K562 (cell line): ENCODE measurements around the gene KLK1. TPM values are rescaled to one million over a fixed set of nuclear protein-coding genes. Genes with fewer than 3 reads are reported as not detected.
A peak's percentile ranks its signal among the peaks of the same experiment; 100 is the strongest.

Source experiments
- BRF1 ChIP-seq: IDR thresholded peaks from 3 replicates; pipeline ENCODE4 v1.6.1; 2011; ENCODE audit warnings: borderline replicate concordance, mild to moderate bottlenecking; ENCODE audit not compliant: insufficient read length; ENCODE audit errors: extremely low read depth
- CBX3 ChIP-seq, 2 experiments: IDR thresholded peaks; 1 replicate in 1 of 2; 2 replicates in 1 of 2; pipeline ENCODE4 v1.6.1; 2012; ENCODE audit warnings: inconsistent platforms in 2 of 2, low read length in 2 of 2, borderline replicate concordance in 1 of 2, control low read depth in 1 of 2
- CHD2 ChIP-seq: IDR thresholded peaks from 2 replicates; pipeline ENCODE4 v1.6.1; 2011; ENCODE audit warnings: low read depth, low read length
- MAZ ChIP-seq, 2 experiments: fragments of 450-650 bp in 1 of 2; sonication (generic) in 1 of 2; formaldehyde crosslinking; IDR thresholded peaks in 1 of 2; conservative IDR thresholded peaks in 1 of 2; 2 replicates each; pipeline versions ENCODE4 v1.4.0 to v1.5.0; 2020; ENCODE audit warnings: mild to moderate bottlenecking in 1 of 2, missing genetic modification reagents in 1 of 2
- MTA1 ChIP-seq: fragments of 450-650 bp; IDR thresholded peaks from 2 replicates; pipeline ENCODE4 v1.6.1; 2017; ENCODE audit warnings: borderline replicate concordance
- TCF7 ChIP-seq: sonication (generic); IDR thresholded peaks from 2 replicates; pipeline ENCODE4 v1.6.1; 2016; ENCODE audit warnings: antibody characterized with exemption, borderline replicate concordance
- WHSC1 ChIP-seq: IDR thresholded peaks from one replicate; pipeline ENCODE4 v1.6.1; 2012; ENCODE audit warnings: low read length, control low read depth, inconsistent platforms
- ZNF143 ChIP-seq: sonication (generic); formaldehyde crosslinking; IDR thresholded peaks from 2 replicates; pipeline ENCODE4 v1.9.0; 2022; ENCODE audit warnings: mild to moderate bottlenecking, missing genetic modification reagents
- ZNF184 ChIP-seq: sonication (generic); formaldehyde crosslinking; IDR thresholded peaks from 2 replicates; pipeline ENCODE4 v1.5.0; 2020; ENCODE audit warnings: missing genetic modification reagents
- polyA plus RNA-seq, 8 experiments: library from polyadenylated mRNA; depleted of rRNA in 4 of 8; stranded (reverse) in 5 of 8; unstranded in 3 of 8; fragments of >200 nt; fragmentation: Nextera tagmentation in 2 of 8; fragmentation: Illumina TruSeq in 1 of 8; extraction: Ambion mirVana in 2 of 8; extraction: Trizol in 1 of 8; gene quantifications; 2 replicates each; pipeline versions ENCODE4 v1.2.1 to v1.2.3, GENCODE V29; 2011 to 2014; ENCODE audit warnings: inconsistent platforms in 1 of 8, missing spikeins in 1 of 8
- total RNA-seq, 7 experiments: library from RNA; depleted of rRNA in 6 of 7; stranded (reverse); fragments of >200 nt in 6 of 7; fragmentation: Illumina TruSeq in 2 of 7; extraction: Trizol in 2 of 7; gene quantifications; 2 replicates each; pipeline versions ENCODE4 v1.2.1 to v1.2.3, GENCODE V29; 2011 to 2021; ENCODE audit warnings: low replicate concordance in 1 of 7
- TF ChIP-seq, protein P1 (sequence below), 2 experiments: fragments of 450-650 bp in 1 of 2; IDR thresholded peaks; 2 replicates each; pipeline ENCODE4 v1.6.1; 2011 to 2017; ENCODE audit warnings: low read depth in 2 of 2, antibody characterized with exemption in 1 of 2, borderline replicate concordance in 1 of 2, low read length in 1 of 2, mild to moderate bottlenecking in 1 of 2, mixed read lengths in 1 of 2; ENCODE audit not compliant: control insufficient read depth in 1 of 2
- TF ChIP-seq, protein P2 (sequence below): fragments of 250-450 bp; sonication (Bioruptor Pico); IDR thresholded peaks from 2 replicates; pipeline ENCODE4 v1.5.0; 2020; ENCODE audit warnings: mild to moderate bottlenecking
- TF ChIP-seq, protein P3 (sequence below): fragments of 250-450 bp; sonication (Bioruptor Pico); IDR thresholded peaks from 2 replicates; pipeline ENCODE4 v1.8.0; 2021; ENCODE audit warnings: mild to moderate bottlenecking, moderate library complexity
- TF ChIP-seq, protein P4 (sequence below): fragments of 250-450 bp; sonication (Bioruptor Pico); IDR thresholded peaks from 2 replicates; pipeline ENCODE4 v1.8.0; 2022; ENCODE audit warnings: moderate library complexity, mild to moderate bottlenecking, inconsistent platforms
- TF ChIP-seq, protein P5 (sequence below): fragments of 450-650 bp; conservative IDR thresholded peaks from 2 replicates; pipeline ENCODE4 v1.6.1; 2016; ENCODE audit warnings: missing genetic modification characterization, low read depth, mild to moderate bottlenecking, control low read depth, missing compliant biosample characterization
- TF ChIP-seq, protein P6 (sequence below): fragments of 450-650 bp; formaldehyde crosslinking; conservative IDR thresholded peaks from 2 replicates; pipeline ENCODE4 v1.4.0; 2022; ENCODE audit warnings: mild to moderate bottlenecking, missing genetic modification characterization
- TF ChIP-seq, protein P7 (sequence below): fragments of 450-650 bp; IDR thresholded peaks from 2 replicates; pipeline ENCODE4 v1.6.1; 2018; ENCODE audit warnings: mild to moderate bottlenecking, low read depth; ENCODE audit not compliant: partially characterized antibody

Gene KLK1
- total and polyA plus RNA-seq, 9 of the 15 experiments (the other 6 are each of a cell fraction or from before 2014, with no cell fraction given): 0.87 to 15.4 (median 9.1) TPM

DNA sequence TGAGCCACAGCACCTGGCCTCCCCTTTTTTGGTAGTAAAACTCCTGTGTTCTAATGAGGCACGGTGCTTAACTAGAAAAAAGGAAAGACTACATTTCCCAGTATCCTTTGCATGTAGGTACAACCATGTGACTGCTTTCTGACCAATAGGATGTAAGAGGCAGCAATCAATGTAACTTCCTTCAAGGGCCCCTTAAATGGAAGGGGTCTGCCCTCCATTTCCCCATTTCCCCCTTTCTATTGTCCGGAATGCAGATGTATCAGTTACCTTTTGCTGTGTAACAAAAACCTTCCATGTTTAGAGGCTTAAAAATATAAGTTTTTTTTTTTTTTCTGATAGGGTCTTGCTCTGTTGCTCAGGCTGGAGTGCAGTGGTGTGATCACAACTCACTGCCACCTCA lies 51.1 kb downstream of the KLK1 start (continued):
- TF ChIP-seq, protein P1, sequence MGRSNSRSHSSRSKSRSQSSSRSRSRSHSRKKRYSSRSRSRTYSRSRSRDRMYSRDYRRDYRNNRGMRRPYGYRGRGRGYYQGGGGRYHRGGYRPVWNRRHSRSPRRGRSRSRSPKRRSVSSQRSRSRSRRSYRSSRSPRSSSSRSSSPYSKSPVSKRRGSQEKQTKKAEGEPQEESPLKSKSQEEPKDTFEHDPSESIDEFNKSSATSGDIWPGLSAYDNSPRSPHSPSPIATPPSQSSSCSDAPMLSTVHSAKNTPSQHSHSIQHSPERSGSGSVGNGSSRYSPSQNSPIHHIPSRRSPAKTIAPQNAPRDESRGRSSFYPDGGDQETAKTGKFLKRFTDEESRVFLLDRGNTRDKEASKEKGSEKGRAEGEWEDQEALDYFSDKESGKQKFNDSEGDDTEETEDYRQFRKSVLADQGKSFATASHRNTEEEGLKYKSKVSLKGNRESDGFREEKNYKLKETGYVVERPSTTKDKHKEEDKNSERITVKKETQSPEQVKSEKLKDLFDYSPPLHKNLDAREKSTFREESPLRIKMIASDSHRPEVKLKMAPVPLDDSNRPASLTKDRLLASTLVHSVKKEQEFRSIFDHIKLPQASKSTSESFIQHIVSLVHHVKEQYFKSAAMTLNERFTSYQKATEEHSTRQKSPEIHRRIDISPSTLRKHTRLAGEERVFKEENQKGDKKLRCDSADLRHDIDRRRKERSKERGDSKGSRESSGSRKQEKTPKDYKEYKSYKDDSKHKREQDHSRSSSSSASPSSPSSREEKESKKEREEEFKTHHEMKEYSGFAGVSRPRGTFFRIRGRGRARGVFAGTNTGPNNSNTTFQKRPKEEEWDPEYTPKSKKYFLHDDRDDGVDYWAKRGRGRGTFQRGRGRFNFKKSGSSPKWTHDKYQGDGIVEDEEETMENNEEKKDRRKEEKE (IDR thresholded peaks at IDR 0.05; ENCODE audit: borderline replicate concordance in 1 of 2, control insufficient read depth in 1 of 2, low read depth in 2 of 2, low read length in 1 of 2): no peak
- TF ChIP-seq MTA1 (no peak), TCF7 (no peak), CBX3 (IDR thresholded peaks at IDR 0.05; ENCODE audit: borderline replicate concordance in 1 of 2, low read length in 2 of 2) (0 out of 3 replicates have a peak, but pooled peaks of 1 of the 2 experiments have one; percentile 48), ZNF184 (CRISPR knock-in tag) (no peak), CHD2 (peak; percentile 39; the same call in 1 of the 2 replicates), WHSC1 (no peak), ZNF143 (CRISPR knock-in tag) (peak; percentile 86), BRF1 (no peak), MAZ (CRISPR knock-in tag; conservative IDR thresholded peaks at IDR 0.05 in 1 of 2, IDR thresholded peaks at IDR 0.05 in 1 of 2) (no peak)
- TF ChIP-seq, protein P2, sequence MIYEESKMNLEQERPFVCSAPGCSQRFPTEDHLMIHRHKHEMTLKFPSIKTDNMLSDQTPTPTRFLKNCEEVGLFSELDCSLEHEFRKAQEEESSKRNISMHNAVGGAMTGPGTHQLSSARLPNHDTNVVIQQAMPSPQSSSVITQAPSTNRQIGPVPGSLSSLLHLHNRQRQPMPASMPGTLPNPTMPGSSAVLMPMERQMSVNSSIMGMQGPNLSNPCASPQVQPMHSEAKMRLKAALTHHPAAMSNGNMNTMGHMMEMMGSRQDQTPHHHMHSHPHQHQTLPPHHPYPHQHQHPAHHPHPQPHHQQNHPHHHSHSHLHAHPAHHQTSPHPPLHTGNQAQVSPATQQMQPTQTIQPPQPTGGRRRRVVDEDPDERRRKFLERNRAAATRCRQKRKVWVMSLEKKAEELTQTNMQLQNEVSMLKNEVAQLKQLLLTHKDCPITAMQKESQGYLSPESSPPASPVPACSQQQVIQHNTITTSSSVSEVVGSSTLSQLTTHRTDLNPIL (CRISPR knock-in tag): no peak
- TF ChIP-seq, protein P3, sequence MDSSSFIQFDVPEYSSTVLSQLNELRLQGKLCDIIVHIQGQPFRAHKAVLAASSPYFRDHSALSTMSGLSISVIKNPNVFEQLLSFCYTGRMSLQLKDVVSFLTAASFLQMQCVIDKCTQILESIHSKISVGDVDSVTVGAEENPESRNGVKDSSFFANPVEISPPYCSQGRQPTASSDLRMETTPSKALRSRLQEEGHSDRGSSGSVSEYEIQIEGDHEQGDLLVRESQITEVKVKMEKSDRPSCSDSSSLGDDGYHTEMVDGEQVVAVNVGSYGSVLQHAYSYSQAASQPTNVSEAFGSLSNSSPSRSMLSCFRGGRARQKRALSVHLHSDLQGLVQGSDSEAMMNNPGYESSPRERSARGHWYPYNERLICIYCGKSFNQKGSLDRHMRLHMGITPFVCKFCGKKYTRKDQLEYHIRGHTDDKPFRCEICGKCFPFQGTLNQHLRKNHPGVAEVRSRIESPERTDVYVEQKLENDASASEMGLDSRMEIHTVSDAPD: no peak
- TF ChIP-seq, protein P4, sequence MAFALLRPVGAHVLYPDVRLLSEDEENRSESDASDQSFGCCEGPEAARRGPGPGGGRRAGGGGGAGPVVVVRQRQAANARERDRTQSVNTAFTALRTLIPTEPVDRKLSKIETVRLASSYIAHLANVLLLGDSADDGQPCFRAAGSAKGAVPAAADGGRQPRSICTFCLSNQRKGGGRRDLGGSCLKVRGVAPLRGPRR: no peak
- TF ChIP-seq, protein P5, sequence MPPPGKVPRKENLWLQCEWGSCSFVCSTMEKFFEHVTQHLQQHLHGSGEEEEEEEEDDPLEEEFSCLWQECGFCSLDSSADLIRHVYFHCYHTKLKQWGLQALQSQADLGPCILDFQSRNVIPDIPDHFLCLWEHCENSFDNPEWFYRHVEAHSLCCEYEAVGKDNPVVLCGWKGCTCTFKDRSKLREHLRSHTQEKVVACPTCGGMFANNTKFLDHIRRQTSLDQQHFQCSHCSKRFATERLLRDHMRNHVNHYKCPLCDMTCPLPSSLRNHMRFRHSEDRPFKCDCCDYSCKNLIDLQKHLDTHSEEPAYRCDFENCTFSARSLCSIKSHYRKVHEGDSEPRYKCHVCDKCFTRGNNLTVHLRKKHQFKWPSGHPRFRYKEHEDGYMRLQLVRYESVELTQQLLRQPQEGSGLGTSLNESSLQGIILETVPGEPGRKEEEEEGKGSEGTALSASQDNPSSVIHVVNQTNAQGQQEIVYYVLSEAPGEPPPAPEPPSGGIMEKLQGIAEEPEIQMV: no peak
- TF ChIP-seq, protein P6, sequence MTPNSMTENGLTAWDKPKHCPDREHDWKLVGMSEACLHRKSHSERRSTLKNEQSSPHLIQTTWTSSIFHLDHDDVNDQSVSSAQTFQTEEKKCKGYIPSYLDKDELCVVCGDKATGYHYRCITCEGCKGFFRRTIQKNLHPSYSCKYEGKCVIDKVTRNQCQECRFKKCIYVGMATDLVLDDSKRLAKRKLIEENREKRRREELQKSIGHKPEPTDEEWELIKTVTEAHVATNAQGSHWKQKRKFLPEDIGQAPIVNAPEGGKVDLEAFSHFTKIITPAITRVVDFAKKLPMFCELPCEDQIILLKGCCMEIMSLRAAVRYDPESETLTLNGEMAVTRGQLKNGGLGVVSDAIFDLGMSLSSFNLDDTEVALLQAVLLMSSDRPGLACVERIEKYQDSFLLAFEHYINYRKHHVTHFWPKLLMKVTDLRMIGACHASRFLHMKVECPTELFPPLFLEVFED (CRISPR knock-in tag): no peak
- TF ChIP-seq, protein P7, sequence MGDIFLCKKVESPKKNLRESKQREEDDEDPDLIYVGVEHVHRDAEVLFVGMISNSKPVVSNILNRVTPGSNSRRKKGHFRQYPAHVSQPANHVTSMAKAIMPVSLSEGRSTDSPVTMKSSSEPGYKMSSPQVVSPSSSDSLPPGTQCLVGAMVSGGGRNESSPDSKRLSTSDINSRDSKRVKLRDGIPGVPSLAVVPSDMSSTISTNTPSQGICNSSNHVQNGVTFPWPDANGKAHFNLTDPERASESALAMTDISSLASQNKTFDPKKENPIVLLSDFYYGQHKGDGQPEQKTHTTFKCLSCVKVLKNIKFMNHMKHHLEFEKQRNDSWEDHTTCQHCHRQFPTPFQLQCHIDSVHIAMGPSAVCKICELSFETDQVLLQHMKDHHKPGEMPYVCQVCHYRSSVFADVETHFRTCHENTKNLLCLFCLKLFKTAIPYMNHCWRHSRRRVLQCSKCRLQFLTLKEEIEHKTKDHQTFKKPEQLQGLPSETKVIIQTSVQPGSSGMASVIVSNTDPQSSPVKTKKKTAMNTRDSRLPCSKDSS: no peak
